ENCODE results near the gene BGN.

Gene BGN

DNA sequence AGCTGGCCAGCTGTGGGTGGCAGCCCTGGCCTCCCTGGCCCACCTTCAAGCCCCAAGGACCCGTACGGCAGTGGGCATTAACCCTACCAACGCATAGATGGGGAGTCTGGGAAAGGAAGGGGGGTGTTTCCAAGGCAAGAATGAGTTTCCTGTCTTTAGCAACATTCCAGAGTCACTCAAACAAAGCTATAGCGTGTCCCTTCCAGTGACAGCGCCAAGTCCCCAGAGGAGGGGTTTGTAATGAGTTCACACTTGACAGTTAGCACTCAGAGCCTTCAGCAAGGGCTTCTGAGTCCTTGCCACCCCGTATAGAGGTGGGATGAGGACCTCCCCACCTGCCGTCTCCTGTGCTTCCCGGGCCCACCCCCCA lies 1.8 kb downstream of the BGN start:
- DNase-seq, result no peak
- TF ChIP-seq GATA1 (IDR thresholded peaks at IDR 0.05; ENCODE audit: low read depth, low read length), result no peak
- no peak for TF ChIP-seq POLR2A (IDR thresholded peaks at IDR 0.05; ENCODE audit: low read length)

GRCh38 chrX:153498453-153498852 lies 3.7 kb downstream of the BGN start:
- DNase-seq, result no peak
- TF ChIP-seq GATA1 (IDR thresholded peaks at IDR 0.05; ENCODE audit: low read depth, low read length) (no peak), POLR2A (IDR thresholded peaks at IDR 0.05; ENCODE audit: low read length) (no peak)

DNA sequence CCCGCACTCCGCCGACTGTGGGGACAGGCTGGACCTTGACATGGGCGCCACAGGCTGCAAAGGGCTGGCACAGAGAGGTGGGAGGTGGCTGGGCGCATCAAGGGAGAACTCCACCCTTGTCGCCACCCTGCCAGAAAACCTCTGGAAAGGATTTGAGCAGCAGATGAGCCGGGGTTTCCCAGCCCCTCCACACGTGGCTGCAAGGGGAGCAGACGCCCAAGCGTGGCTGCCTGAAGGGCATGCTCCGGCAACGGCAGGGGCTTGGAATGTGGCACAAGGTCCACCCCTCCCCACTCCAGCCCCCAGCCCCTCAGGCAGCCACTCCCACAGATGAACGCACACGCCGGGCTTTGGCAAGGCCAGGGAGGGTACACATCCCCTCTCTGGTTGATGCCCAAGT lies 4.6 kb downstream of the BGN start:
- TF ChIP-seq POLR2A (IDR thresholded peaks at IDR 0.05; ENCODE audit: low read length), result no peak
- no peak for TF ChIP-seq GATA1 (IDR thresholded peaks at IDR 0.05; ENCODE audit: low read depth, low read length)
- no peak for DNase-seq

GRCh38 chrX:153499876-153500275 lies 5.1 kb downstream of the BGN start:
- TF ChIP-seq GATA1 (IDR thresholded peaks at IDR 0.05; ENCODE audit: low read depth, low read length), result no peak
- TF ChIP-seq POLR2A (IDR thresholded peaks at IDR 0.05; ENCODE audit: low read length), result no peak
- DNase-seq, result no peak

DNA sequence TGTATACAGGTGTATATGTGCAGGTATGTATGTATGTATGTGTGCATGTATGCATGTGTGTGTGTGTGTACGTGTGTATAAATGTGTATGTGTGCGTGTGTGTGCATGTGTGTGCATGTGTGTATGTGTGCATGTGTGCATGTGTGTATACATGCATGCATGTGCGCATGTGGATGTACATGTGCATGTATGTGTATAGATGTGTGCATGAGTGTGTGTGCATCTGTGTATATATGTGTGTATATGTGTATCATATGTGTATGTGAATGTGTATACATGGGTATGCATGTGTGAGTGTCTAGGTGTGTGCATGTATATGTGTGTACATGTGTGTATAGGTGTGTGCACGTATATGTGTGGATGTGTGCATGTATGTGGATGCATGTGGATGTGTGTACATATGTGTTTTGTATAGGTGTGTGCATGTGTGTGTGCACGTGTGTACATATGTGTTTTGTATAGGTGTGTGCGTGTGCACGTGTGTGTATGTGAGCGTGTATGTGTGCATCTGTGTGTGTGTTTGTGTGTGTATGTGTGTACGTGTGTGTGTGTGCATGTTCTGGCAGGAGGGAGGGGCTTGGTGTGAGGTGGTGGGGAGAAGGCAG lies 6.0 kb downstream of the BGN start:
- TF ChIP-seq POLR2A (IDR thresholded peaks at IDR 0.05; ENCODE audit: low read length), result no peak
- TF ChIP-seq GATA1 (IDR thresholded peaks at IDR 0.05; ENCODE audit: low read depth, low read length), result no peak
- no peak for DNase-seq

DNA sequence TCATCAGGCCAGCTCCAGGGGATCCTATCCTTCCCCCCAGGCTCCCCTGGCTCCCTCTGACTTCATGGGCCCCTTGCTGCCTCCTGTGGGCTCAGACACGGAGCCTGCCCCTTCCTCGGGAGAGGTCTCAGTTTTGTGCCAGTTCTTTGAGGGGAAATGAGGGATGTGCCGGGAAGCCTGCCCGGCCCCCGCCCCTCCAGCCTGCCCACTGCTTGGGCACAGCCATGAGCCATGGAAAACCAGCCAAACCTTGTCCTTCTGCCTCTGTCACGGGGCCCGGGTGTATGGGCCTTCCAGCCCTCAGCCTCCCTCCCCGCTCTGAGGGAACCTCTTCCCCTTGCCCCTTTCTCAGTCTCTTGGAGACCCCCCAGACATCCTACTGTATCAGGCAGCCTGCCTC lies 6.8 kb downstream of the BGN start:
- no peak for TF ChIP-seq POLR2A (IDR thresholded peaks at IDR 0.05; ENCODE audit: low read length)
- TF ChIP-seq GATA1 (IDR thresholded peaks at IDR 0.05; ENCODE audit: low read depth, low read length), result no peak
- DNase-seq, result no peak

DNA sequence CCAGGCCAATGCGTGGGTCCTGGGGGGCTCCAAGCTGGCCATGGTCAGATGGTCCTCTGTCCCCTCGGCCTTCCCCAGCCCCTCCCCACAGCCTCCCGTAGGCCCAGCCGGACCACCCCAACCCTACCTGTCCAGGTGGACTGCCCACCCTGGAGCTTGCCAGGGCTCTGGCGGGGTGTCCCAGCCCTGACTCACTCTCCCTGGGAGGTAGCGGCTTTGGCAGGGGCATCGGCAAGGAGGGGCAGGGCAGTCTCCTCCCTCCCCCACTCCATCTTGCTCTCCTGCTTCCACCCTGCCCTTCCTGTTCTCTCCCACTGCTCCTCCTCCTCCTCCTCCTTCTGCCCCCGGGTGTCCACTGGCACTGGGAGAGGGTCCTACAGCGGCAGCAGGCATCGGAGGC lies 7.4 kb downstream of the BGN start:
- TF ChIP-seq GATA1 (IDR thresholded peaks at IDR 0.05; ENCODE audit: low read depth, low read length) (no peak), POLR2A (IDR thresholded peaks at IDR 0.05; ENCODE audit: low read length) (no peak)
- no peak for DNase-seq

- no peak for DNase-seq
- TF ChIP-seq POLR2A (IDR thresholded peaks at IDR 0.05; ENCODE audit: low read length) (no peak), GATA1 (IDR thresholded peaks at IDR 0.05; ENCODE audit: low read depth, low read length) (no peak)
Observed at GRCh38 chrX:153502796-153503195, 8.0 kb downstream of the BGN start.

GRCh38 chrX:153504445-153505016 lies 9.8 kb downstream of the BGN start:
- no peak for DNase-seq
- TF ChIP-seq GATA1 (IDR thresholded peaks at IDR 0.05; ENCODE audit: low read depth, low read length), result no peak
- no peak for TF ChIP-seq POLR2A (IDR thresholded peaks at IDR 0.05; ENCODE audit: low read length)

DNA sequence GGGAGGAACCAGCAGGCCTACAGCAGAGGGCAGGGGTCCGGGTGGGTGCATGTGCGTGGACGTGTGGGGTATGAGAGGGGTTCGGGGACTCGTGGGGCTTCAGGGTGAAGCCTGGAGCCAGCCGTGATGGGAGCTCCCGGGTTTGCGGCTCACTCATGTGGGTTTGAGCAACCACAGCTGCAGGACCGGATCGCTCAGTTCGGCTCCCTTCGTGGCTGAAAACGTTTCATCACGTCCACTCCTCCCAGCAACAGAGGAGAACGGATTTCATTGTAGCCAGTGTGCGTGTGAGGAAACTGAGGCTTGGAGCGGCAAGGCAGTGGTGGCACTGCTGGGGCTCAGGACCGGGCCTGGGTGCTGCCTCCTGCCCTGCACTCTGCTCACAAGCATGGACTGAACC lies 10.6 kb downstream of the BGN start:
- TF ChIP-seq POLR2A (IDR thresholded peaks at IDR 0.05; ENCODE audit: low read length) (no peak), GATA1 (IDR thresholded peaks at IDR 0.05; ENCODE audit: low read depth, low read length) (no peak)
- DNase-seq, result no peak

GRCh38 chrX:153507484-153508178 lies 12.9 kb downstream of the BGN start:
- TF ChIP-seq POLR2A (IDR thresholded peaks at IDR 0.05; ENCODE audit: low read length), result no peak
- no peak for TF ChIP-seq GATA1 (IDR thresholded peaks at IDR 0.05; ENCODE audit: low read depth, low read length)
- DNase-seq, result peak; percentile 65 to 82

DNA sequence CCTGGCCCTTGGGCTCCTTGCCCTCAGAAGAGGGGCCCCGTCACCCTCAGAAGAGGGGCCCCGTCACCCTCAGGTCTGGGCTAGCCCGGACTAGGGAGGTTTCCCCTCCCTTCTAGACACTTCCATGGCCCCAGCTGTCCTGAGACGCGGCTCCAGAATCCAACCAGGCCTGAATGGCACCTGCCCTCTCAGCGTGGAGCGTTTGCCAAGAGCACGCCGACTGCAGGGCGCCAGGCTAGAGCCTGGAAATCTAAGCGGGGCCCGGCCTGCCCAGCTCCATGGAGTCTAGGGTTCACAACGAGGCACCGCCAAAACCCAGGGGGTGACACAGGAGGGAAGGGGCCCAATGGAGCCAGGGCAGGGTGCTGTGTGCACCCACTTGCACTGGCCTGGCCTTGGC lies 14.8 kb downstream of the BGN start:
- TF ChIP-seq GATA1 (IDR thresholded peaks at IDR 0.05; ENCODE audit: low read depth, low read length) (no peak), POLR2A (IDR thresholded peaks at IDR 0.05; ENCODE audit: low read length) (no peak)
- no peak for DNase-seq

DNA sequence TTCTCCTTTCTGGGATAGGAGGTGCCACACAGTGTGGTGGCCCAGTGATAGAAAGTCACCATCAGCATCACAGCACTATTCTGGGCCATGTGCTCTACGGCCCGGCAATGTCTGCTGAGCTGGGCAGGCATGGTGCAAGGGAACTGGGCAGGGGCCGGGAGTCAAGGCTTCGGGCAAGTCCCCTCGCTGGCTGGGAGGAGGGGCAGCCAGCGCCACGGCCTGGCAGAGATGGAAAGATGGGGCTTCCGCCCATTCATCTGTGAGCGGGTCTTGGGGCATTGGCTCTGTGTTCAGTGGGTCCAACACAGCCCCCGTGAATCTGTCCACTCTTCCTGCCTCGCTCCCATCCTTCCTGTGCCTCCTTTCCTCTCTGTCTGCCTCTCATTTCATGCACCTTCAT lies 15.6 kb downstream of the BGN start:
- TF ChIP-seq GATA1 (IDR thresholded peaks at IDR 0.05; ENCODE audit: low read depth, low read length), result no peak
- no peak for TF ChIP-seq POLR2A (IDR thresholded peaks at IDR 0.05; ENCODE audit: low read length)

DNA sequence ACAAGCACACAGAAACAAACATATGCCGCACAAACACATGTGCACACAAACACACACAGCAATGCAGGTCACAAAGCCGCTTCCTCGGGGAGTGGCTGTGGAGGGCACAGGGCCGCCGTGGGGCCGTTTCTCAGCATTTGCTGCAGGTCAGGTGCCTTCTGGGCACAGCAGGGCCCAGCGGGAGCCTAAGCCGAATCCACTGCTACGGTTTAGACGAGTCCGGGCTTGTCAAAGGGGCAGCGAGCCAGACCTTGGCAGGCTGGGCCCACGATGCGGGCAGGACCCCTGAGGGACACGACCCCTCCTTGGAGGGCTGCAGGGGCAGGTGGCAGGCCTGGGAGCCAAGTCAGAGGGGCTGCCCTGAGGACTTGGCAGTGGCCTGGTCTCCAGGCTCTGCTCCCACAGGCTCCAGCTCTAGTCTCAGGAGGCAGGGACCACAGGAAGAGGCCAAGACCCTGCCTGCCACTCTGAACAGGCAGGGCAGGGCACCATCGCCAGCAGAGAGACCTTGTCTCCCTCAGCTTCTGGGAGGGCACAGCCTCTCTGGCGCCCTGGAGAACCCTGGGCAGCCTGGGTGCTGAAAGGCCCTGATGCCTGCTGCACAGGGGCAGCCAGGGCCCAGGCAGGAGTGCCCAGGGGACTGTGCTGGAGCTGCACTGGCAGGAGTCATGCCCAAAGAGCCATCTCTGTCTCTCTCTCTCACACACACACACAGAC lies 17.2 kb downstream of the BGN start:
- no peak for TF ChIP-seq GATA1 (IDR thresholded peaks at IDR 0.05; ENCODE audit: low read depth, low read length)
- TF ChIP-seq POLR2A (IDR thresholded peaks at IDR 0.05; ENCODE audit: low read length), result no peak
- DNase-seq, result no peak

More for the DNA sequence above, 15.6 kb downstream of the BGN start:
- no peak for DNase-seq

Data from erythroblast (primary cell).